PC-3 (cell line): ENCODE data around the gene PFN3.

Experiments used
- EZH2 ChIP-seq: fragments of 300-600 bp; sonication (generic); IDR thresholded peaks from one replicate; pipeline ENCODE4 v1.6.1; 2017; ENCODE audit warnings: antibody characterized with exemption, mild to moderate bottlenecking, low read length; ENCODE audit not compliant: unreplicated experiment
- TF ChIP-seq, protein P1 (sequence below): fragments of 300-600 bp; sonication (generic); conservative IDR thresholded peaks from 2 replicates; pipeline ENCODE4 v1.5.1; 2017; ENCODE audit warnings: antibody characterized with exemption, low read depth, mild to moderate bottlenecking, low read length

DNA sequence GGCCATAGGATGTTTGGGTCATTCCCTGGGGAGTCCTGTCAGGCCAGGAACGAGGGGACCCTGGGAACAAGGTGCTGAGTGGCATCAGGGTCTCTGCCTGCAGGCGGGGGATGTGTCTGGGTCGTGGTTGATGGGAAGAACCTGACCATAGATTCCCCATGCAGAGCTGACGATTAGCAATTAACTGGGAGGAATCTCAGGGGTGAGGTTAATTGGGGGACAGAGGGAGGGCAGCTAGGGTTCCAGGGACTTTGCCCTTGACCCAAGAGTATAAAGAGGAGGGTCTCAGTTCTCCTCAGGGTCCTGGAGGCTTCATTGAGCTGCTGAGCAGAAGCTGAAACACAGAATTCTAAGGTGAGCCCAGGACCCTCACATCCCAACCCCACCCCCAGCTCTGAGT is 16.3 kb downstream of the PFN3 start, which contains the start of gene SLC34A1:
- TF ChIP-seq, protein P1, sequence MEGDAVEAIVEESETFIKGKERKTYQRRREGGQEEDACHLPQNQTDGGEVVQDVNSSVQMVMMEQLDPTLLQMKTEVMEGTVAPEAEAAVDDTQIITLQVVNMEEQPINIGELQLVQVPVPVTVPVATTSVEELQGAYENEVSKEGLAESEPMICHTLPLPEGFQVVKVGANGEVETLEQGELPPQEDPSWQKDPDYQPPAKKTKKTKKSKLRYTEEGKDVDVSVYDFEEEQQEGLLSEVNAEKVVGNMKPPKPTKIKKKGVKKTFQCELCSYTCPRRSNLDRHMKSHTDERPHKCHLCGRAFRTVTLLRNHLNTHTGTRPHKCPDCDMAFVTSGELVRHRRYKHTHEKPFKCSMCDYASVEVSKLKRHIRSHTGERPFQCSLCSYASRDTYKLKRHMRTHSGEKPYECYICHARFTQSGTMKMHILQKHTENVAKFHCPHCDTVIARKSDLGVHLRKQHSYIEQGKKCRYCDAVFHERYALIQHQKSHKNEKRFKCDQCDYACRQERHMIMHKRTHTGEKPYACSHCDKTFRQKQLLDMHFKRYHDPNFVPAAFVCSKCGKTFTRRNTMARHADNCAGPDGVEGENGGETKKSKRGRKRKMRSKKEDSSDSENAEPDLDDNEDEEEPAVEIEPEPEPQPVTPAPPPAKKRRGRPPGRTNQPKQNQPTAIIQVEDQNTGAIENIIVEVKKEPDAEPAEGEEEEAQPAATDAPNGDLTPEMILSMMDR = no peak
- TF ChIP-seq EZH2 = no peak
